A673 (cell line): ENCODE measurements around the gene KMT2D. TPM values are rescaled to one million over a fixed set of nuclear protein-coding genes. Genes with fewer than 3 reads are reported as not detected.

Experiments
- BruUV-seq: library from RNA; stranded (reverse); fragments of 400-500 nt; replicated peaks from 2 replicates; lab custom pipeline; 2021; lab: Mats Ljungman, UMichigan
- CTCF ChIA-PET: fragments of 300-600 bp; sonication (Branson Sonifier 250); formaldehyde crosslinking; loops from one replicate; lab custom pipeline; 2022; ENCODE audit warnings: antibody characterized with exemption; lab: Charles Lee
- POLR2A ChIA-PET: fragments of 300-600 bp; sonication (Branson Sonifier 250); formaldehyde crosslinking; loops from one replicate; lab custom pipeline; 2022; ENCODE audit warnings: antibody characterized with exemption; ENCODE audit not compliant: low non-redundant PET; lab: Charles Lee
- DNase-seq: peaks from one replicate; pipeline ENCODE4 v3.0.0-alpha.2; 2015; ENCODE audit warnings: low spot score
- H3K27ac ChIP-seq: fragments of 200-600 bp; sonication (generic); 2 replicates; pipeline ENCODE4 v1.5.1; 2016; ENCODE audit warnings: mixed run types, low read depth, mild to moderate bottlenecking, mixed read lengths, antibody characterized with exemption, low read length; ENCODE audit not compliant: poor library complexity, severe bottlenecking
- H3K27me3 ChIP-seq: fragments of 200-600 bp; sonication (generic); replicated peaks from 2 replicates; pipeline ENCODE4 v1.6.1; 2017; ENCODE audit warnings: mixed run types, low read depth, mild to moderate bottlenecking, mixed read lengths, antibody characterized with exemption, low read length; ENCODE audit not compliant: insufficient read depth, poor library complexity
- H3K36me3 ChIP-seq: fragments of 200-600 bp; sonication (generic); 2 replicates; pipeline ENCODE4 v1.6.1; 2016; ENCODE audit warnings: mixed run types, mild to moderate bottlenecking, mixed read lengths, antibody characterized with exemption, low read length; ENCODE audit not compliant: insufficient read depth, poor library complexity, severe bottlenecking
- H3K4me1 ChIP-seq: fragments of 200-600 bp; sonication (generic); 2 replicates; pipeline ENCODE4 v1.6.1; 2017; ENCODE audit warnings: mixed run types, mild to moderate bottlenecking, mixed read lengths, antibody characterized with exemption, low read length; ENCODE audit not compliant: insufficient read depth, poor library complexity, severe bottlenecking
- H3K4me3 ChIP-seq: fragments of 200-600 bp; sonication (generic); 2 replicates; pipeline ENCODE4 v1.5.1; 2016; ENCODE audit warnings: low read depth, mixed run types, mild to moderate bottlenecking, mixed read lengths, low read length; ENCODE audit not compliant: poor library complexity, severe bottlenecking
- H3K9me3 ChIP-seq: fragments of 200-600 bp; sonication (generic); 2 replicates; pipeline ENCODE4 v1.6.1; 2016; ENCODE audit warnings: mixed run types, low read depth, mild to moderate bottlenecking, mixed read lengths, antibody characterized with exemption, low read length; ENCODE audit not compliant: poor library complexity, severe bottlenecking
- EZH2 ChIP-seq: fragments of 200-600 bp; sonication (generic); IDR thresholded peaks from 2 replicates; pipeline ENCODE4 v1.6.1; 2017; ENCODE audit warnings: borderline replicate concordance, low read depth, mild to moderate bottlenecking, mixed read lengths, antibody characterized with exemption, low read length; ENCODE audit not compliant: poor library complexity, severe bottlenecking
- intact Hi-C: fragments of 100-400 bp; cut with micrococcal nuclease; formaldehyde crosslinking; loops from one replicate; pipeline ENCODE4 v1.10.0; 2022; ENCODE audit not compliant: unreplicated experiment
- total RNA-seq: library from RNA; stranded (reverse); gene quantifications from 2 replicates; pipeline ENCODE4 v1.2.3, GENCODE V29; 2021
- TF ChIP-seq, protein P1 (sequence below): fragments of 300-800, 200-600 bp; sonication (generic); conservative IDR thresholded peaks from 2 replicates; pipeline ENCODE4 v1.5.1; 2017; ENCODE audit warnings: low read depth, mild to moderate bottlenecking, antibody characterized with exemption, low read length, moderate library complexity, mixed read lengths

Gene KMT2D
- total RNA-seq, 1 experiment from 2014 or later, result 138 TPM

DNA sequence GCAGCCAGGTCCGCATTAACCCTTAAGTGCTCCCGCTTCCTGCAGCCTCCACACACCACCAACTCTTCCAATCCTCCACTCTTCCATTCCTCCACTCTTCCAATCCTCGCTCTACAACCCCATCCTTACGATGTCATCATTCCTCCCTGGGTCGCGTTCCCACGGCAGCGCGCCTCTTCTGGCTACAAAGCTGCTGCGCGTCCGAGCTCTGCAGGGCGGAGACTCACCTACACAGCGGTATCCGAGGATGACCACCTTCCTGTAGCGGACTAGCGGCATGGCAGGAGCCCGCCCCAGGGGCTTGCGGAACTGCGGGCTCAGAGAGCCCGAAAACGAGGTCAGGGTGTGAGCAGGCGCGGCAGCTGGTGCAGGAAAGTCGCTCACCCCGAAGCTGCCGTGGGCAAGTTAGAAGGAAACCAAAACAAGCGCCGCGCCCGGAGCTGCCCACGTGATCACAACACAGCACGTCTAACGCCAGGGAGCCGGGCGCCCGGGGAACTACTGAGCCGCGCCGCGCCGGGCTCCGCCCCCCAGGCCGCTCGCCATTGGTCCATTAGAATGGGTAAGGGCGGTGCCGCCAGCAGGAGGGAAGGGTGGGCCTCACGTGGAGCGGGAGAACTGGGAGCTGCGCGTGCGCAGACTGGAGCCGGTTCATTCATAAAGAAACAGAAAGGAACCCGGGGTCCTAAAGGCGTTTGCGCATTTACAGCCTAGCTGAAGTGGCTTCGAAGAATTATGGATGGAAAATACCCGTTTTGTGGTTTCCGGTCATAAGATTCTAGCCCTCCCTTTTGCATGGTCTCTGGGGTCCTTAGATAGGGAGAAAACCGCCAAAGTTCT is 9.1 kb upstream of the KMT2D start, which contains the start of gene RHEBL1:
Gene RHEBL1, minus strand, starts transcription at position 473 of the 840 bp plus-strand sequence. Its CDS starts 194 bp downstream, at position 279.
- peak within 1 kb of the TSS; percentile 94 for H3K4me3 ChIP-seq
- peak within 1 kb of the TSS; percentile 21 for H3K27ac ChIP-seq
- H3K4me1 ChIP-seq, result no peaks in the 10 kb centered on the region
- CTCF ChIA-PET, result interaction anchor here (0.6 to 1.4 kb wide), 2 partner anchors 18 to 19 kb away, joined by 3 to 4 read pairs; no protein-coding TSS in a partner anchor
- no TSS peak for BruUV-seq
- TF ChIP-seq, protein P1, sequence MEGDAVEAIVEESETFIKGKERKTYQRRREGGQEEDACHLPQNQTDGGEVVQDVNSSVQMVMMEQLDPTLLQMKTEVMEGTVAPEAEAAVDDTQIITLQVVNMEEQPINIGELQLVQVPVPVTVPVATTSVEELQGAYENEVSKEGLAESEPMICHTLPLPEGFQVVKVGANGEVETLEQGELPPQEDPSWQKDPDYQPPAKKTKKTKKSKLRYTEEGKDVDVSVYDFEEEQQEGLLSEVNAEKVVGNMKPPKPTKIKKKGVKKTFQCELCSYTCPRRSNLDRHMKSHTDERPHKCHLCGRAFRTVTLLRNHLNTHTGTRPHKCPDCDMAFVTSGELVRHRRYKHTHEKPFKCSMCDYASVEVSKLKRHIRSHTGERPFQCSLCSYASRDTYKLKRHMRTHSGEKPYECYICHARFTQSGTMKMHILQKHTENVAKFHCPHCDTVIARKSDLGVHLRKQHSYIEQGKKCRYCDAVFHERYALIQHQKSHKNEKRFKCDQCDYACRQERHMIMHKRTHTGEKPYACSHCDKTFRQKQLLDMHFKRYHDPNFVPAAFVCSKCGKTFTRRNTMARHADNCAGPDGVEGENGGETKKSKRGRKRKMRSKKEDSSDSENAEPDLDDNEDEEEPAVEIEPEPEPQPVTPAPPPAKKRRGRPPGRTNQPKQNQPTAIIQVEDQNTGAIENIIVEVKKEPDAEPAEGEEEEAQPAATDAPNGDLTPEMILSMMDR, result 0 out of 2 replicates have a peak, but pooled peaks have one; percentile 29
- no peak for TF ChIP-seq EZH2
- no peaks in the 10 kb centered on the region for H3K9me3 ChIP-seq
- POLR2A ChIA-PET, result interaction anchor here (0.6 kb wide), 1 partner anchor 297 kb away, joined by 3 read pairs; the partner anchor contains the start of gene SPATS2
- DNase-seq, result peak; percentile 99
- H3K36me3 ChIP-seq, result no peaks in the 10 kb centered on the region
- no peaks in the 10 kb centered on the region for H3K27me3 ChIP-seq
- intact Hi-C loops, result no loop called here

DNA sequence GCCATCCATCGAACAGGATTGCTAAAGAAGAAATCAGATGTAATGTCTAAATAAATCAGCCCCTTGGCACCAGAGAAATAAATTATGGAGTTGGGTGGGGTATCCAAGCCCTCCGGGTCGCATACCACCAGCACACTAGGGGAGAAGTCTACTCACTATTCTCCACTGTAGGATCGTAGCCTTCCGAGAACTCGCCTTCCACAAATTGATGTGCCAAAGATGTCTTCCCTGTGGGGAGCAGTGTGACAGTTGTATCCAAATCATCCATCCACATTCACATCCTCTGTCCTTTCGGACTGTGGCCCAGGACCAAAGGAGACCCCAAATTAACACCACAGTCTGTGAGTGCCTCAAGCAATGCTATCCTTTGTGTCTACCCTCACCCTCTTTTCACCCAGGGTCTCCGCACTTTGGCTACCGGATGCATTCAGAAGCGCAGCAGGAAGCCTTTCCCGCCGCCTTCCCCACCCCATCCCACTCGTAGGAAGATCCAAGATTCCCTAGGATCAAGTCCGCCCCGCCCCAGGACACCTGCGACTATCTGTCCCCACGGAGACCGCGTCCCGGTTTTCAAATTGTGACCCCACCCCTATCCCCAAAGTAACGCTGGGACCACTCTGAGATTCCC is 8.4 kb upstream of the KMT2D start:
- H3K27ac ChIP-seq, result no peak overlapping the region
- ChIA-PET POLR2A (no interaction called here), CTCF (interaction anchor here (1.2 to 1.4 kb wide), 2 partner anchors 20 to 29 kb away, joined by 4 to 5 read pairs; no protein-coding TSS in a partner anchor)
- no peak for TF ChIP-seq EZH2
- TF ChIP-seq, protein P1, result no peak
- H3K4me3 ChIP-seq, result peak overlapping the region; percentile 94
- H3K4me1 ChIP-seq, result no peaks in the 10 kb centered on the region
- intact Hi-C loops, result no loop called here
- no TSS peak for BruUV-seq
- DNase-seq, result no peak
- H3K36me3 ChIP-seq, result no peaks in the 10 kb centered on the region
- no peaks in the 10 kb centered on the region for H3K9me3 ChIP-seq
- H3K27me3 ChIP-seq, result no peaks in the 10 kb centered on the region

GRCh38 chr12:49066120-49066519 is 5.5 kb upstream of the KMT2D start:
- H3K36me3 ChIP-seq, result no peaks in the 10 kb centered on the region
- no TSS peak for BruUV-seq
- ChIA-PET POLR2A (no interaction called here), CTCF (no interaction called here)
- intact Hi-C loops, result no loop called here
- no peak for DNase-seq
- no peak overlapping the region for H3K4me3 ChIP-seq
- no peaks in the 10 kb centered on the region for H3K9me3 ChIP-seq
- H3K27ac ChIP-seq, result no peak overlapping the region
- H3K4me1 ChIP-seq, result no peaks in the 10 kb centered on the region
- H3K27me3 ChIP-seq, result no peaks in the 10 kb centered on the region
- TF ChIP-seq, protein P1, result no peak
- no peak for TF ChIP-seq EZH2
